Esophagus (tissue), 2 donors: ENCODE data around the gene DSC3. TPM values are rescaled to one million over a fixed set of nuclear protein-coding genes. Genes with fewer than 3 reads are reported as not detected.
"Not testable (repeated sequence)": the region's sequence is repeated elsewhere in the genome, so short reads cannot be mapped to it uniquely, and the experiment has no call there.

Experiments used
- H3K27ac ChIP-seq, 2 donors: one replicate each; pipeline ENCODE4 v1.5.1; 2013; ENCODE audit warnings: low read depth in 2 of 2, mild to moderate bottlenecking in 2 of 2, inconsistent platforms in 1 of 2, low read length in 1 of 2, moderate library complexity in 1 of 2
- H3K27me3 ChIP-seq, 2 donors: one replicate each; pipeline ENCODE4 v1.6.1; 2013; ENCODE audit warnings: low read length in 2 of 2, control low read depth in 1 of 2, mild to moderate bottlenecking in 1 of 2; ENCODE audit not compliant: insufficient read depth in 2 of 2, control insufficient read depth in 1 of 2
- H3K36me3 ChIP-seq, 2 donors: one replicate each; pipeline ENCODE4 v1.6.1; 2013; ENCODE audit warnings: low read length in 1 of 2; ENCODE audit not compliant: control insufficient read depth in 2 of 2, insufficient read depth in 2 of 2
- H3K4me1 ChIP-seq, 2 donors: one replicate each; pipeline ENCODE4 v1.6.1; 2013; ENCODE audit warnings: low read length in 1 of 2; ENCODE audit not compliant: control insufficient read depth in 2 of 2, insufficient read depth in 2 of 2
- H3K4me3 ChIP-seq, 2 donors: one replicate each; pipeline ENCODE4 v1.5.1; 2013; ENCODE audit warnings: low read length in 2 of 2, mild to moderate bottlenecking in 2 of 2, low read depth in 1 of 2, moderate library complexity in 1 of 2
- H3K9me3 ChIP-seq, 2 donors: one replicate each; pipeline ENCODE4 v1.6.1; 2013; ENCODE audit warnings: mild to moderate bottlenecking in 2 of 2, low read depth in 1 of 2, low read length in 1 of 2, moderate library complexity in 1 of 2; ENCODE audit not compliant: control insufficient read depth in 2 of 2, insufficient read depth in 1 of 2
- WGBS, 2 donors: extraction: QIAGEN DNeasy Blood & Tissue Kit; methylation state at CpG; one replicate each; pipeline ENCODE4 v1.1.7; 2013; 5-methylcytosine and 5-hydroxymethylcytosine counted together
- polyA plus RNA-seq, 2 donors: library from polyadenylated mRNA; stranded (reverse); fragments of 200-250 nt; gene quantifications; one replicate each; pipeline ENCODE4 v1.2.3, GENCODE V29; 2013
- donor health status: healthy with polysubstance abuse.
- donor health status: Bipolar disorder and iron deficiency.

Gene DSC3
- polyA plus RNA-seq, 2 donors = 41.7 to 70.9 TPM

DNA sequence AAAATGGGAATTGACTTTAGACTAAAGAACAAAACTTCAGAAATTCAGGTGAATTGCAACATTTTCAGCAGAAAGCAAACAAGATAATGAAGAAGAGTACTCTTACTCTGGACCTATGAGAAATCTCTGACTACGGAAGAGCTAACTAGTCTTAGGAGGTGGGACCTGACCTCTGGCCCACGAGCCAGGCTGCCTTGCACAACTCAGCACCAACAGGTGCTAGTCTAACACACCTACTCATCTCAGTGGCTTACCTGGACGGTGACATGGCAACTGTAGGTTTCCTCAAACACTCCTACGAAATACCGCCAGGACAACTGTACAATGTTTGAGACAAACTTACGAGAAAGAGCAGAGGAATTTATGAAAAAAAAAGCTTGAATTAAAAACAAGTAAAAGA lies 3.1 kb upstream of the DSC3 start:
- no peaks in the 10 kb centered on the region for H3K27me3 ChIP-seq
- WGBS, 2 donors = 76 to 90% methylated on average over 6 of the region's 6 CpGs
- H3K9me3 ChIP-seq = no peaks in the 10 kb centered on the region
- H3K4me1 ChIP-seq = peaks cover 2 to 3% of the 10 kb centered on the region in 2 donors
- no peak overlapping the region for H3K4me3 ChIP-seq
- H3K27ac ChIP-seq = no peak overlapping the region
- no peaks in the 10 kb centered on the region for H3K36me3 ChIP-seq

DNA sequence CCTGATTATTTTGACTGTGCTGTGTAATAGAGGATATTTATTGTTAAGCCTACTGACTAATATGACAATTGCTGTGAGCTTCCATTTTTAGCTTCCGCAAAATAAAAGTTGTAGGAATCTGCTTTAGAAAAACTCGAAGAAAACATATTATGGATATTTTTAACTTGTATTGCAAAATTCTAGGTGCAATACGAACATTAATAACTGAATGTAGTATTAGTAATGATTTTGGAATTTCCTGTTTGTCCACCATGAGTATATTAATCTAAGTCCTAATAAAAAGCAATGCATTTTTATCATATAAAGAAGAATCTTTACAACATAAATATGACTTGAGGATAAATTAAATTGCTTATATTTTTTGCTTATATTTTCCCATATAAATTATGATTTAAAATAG lies 2.4 kb upstream of the DSC3 start:
- Histone ChIP-seq H3K27ac (no peak overlapping the region), H3K36me3 (no peaks in the 10 kb centered on the region), H3K4me1 (peaks cover 2 to 3% of the 10 kb centered on the region in 2 donors), H3K4me3 (no peak overlapping the region), H3K9me3 (no peaks in the 10 kb centered on the region), H3K27me3 (no peaks in the 10 kb centered on the region)
- WGBS, 2 donors = 58 to 66% methylated on average over 3 of the region's 3 CpGs

DNA sequence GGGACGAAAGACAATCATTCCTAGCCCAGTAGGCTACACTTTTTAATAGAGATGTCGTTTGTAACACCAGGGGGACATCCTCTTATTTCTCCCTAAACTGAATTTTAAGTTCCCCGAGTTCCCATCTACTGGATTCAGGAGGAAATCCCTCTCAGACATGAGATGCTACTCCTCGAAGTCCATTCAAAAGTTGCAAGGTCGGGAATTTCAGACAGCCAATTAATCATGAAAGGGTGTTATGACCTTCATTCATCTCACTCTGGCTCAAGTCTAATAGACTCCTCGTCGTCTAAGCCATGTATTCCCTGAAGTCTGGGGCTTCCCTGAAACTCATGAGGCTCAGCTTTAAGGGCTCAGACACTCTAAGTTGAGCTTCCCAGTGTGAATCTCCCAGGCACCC lies 1.2 kb upstream of the DSC3 start:
- H3K36me3 ChIP-seq = no peaks in the 10 kb centered on the region
- H3K9me3 ChIP-seq = no peaks in the 10 kb centered on the region
- H3K4me1 ChIP-seq = peaks cover 0 to 3% of the 10 kb centered on the region in 2 donors
- 58 to 67% methylated on average over 7 of the region's 7 CpGs for WGBS, 2 donors
- no peak overlapping the region for H3K27ac ChIP-seq
- no peaks in the 10 kb centered on the region for H3K27me3 ChIP-seq
- no peak overlapping the region for H3K4me3 ChIP-seq

DNA sequence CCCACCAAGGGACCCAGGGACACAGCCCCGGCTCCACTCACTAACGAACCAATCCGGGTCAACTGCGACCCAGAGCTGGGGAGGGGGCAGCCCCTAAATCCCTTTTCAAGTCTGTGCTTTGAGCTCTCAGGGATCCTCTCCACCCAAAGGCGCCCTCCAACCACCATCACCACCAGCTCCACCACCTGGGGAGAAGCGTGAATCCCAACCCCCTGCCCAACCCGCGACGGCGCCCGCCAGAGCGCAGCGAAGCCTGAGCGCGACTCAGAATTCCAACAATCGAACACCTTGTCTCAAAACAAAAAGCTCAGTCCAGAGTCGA lies 497 bp downstream of the DSC3 start:
- 2 to 5% methylated on average over 17 of the region's 17 CpGs for WGBS, 2 donors
- Histone ChIP-seq H3K9me3 (no peaks in the 10 kb centered on the region), H3K27me3 (no peaks in the 10 kb centered on the region), H3K4me3 (peak overlapping the region; percentile 78 to 88), H3K27ac (peak overlapping the region; percentile 82 to 89), H3K36me3 (no peaks in the 10 kb centered on the region), H3K4me1 (peaks cover 0 to 3% of the 10 kb centered on the region in 2 donors)

DNA sequence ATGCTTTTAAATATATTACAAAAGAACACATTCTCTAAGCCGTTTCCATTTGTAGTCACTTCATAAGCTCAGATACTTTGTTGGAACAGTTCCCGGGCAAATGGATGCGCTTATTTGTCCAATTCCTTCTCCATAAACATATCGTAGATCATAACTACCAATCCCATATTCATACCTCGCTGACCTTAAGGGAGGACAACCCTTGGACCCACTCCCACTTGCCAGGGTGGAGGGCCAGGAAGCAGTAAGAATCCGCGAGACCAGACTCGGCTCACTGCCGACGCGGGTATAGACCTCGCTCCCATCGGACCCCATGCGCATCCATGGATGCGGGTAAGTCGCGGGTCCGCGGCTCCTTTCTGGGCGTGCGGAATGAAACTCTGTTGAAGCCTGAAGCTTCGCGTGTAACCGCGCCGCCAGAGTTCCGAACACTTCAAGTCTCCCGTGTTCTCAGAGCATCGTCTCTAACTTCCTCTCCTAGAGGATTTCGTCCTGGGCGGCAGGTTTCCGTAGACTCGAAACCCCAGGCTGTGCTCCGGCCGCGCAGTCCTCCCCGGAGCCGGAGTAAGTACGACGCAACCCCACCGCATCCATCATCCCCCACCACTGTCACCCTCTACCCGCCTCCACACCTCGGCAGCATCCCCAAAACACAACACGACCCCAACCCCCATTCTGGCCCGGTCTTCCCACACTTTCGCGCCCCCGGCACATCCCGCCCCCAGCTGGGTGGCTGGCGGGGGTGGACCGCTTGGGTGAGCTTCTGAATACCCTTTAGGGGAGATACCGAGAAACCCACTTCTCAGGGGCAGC lies 1.1 kb downstream of the DSC3 start:
- peaks cover 0 to 3% of the 10 kb centered on the region in 2 donors for H3K4me1 ChIP-seq
- 3 to 7% methylated on average over 52 of the region's 52 CpGs for WGBS, 2 donors
- H3K36me3 ChIP-seq = no peaks in the 10 kb centered on the region
- no peaks in the 10 kb centered on the region for H3K9me3 ChIP-seq
- H3K27ac ChIP-seq = peak overlapping the region; percentile 82 to 89
- H3K4me3 ChIP-seq = peak overlapping the region; percentile 78 to 88
- H3K27me3 ChIP-seq = no peaks in the 10 kb centered on the region

DNA sequence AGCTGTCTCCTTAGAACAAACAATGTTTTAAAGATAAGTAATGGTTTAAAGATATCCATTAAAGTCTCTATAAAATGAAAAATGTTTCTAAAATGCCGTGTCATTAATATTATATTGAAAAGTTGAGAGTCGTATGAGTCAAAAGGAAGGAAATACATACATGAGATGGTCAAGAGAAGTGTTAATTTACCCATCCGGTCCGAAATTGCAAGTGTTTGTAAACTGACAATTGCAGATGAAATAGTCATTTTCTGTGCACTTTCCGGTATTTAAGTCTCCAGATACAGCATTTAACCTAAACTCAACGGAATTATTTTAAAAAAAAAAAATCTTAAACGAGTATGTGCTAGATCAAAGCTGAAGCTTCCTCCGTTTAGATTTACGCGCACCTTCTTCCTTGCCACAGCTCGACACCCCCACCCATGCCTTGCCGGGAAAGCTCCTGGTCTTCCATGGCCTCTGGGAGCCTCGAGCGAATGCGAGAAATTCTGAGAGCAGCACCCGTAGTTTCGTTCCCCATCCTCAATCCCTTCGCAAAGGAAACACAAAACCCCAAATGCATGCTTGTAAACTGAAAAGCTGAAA lies 1.8 kb downstream of the DSC3 start:
- Histone ChIP-seq H3K27me3 (no peaks in the 10 kb centered on the region), H3K4me1 (no peaks in the 10 kb centered on the region), H3K9me3 (no peaks in the 10 kb centered on the region), H3K36me3 (no peaks in the 10 kb centered on the region), H3K27ac (peak overlapping the region; percentile 82 to 89), H3K4me3 (peak overlapping the region; percentile 78 to 88)
- 6 to 8% methylated on average over 18 of the region's 18 CpGs for WGBS, 2 donors

DNA sequence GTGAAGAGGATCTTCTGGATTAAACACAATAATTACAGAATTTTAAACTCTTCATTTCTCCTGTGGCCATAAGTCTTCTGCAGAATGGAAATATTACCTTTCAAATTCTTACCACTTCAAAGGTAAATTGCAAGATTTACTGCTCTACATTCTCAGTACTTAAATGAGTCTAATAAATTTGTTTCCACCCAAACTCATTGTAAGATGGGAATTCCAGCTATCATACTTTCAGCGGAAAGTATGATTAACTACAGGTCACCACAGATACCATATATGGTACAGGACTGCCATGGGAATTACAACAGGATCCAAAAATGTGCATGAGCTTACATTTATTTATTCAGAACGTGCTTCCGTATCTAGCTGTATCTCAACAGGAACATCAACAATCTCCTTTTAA lies 3.1 kb downstream of the DSC3 start:
- H3K4me1 ChIP-seq = no peaks in the 10 kb centered on the region
- H3K4me3 ChIP-seq = peak overlapping the region in 1 of 2 donors; percentile 42
- H3K36me3 ChIP-seq = no peaks in the 10 kb centered on the region

DNA sequence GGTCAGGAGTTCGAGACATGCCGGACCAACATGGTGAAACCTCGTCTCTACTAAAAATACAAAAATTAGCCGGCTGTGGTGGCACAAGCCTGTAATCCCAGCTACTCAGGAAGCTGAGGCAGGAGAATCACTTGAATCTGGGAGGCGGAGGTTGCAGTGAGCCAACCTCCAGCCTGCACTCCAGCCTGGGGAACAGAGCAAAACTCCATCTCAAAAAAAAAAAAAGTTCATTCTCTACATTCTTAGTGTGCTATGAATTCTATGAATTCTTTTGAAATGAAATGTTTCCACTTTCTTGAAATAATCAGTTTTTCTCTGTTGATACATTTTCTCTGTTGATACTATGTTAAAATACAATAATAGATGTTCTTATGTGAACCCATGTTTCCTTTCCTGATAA lies 4.9 kb downstream of the DSC3 start:
- 82 to 84% methylated on average over 5 of the region's 5 CpGs for WGBS, 2 donors
- not testable (repeated sequence) for H3K27ac ChIP-seq, H3K4me3 ChIP-seq, H3K9me3 ChIP-seq, H3K4me1 ChIP-seq, H3K27me3 ChIP-seq, H3K36me3 ChIP-seq

More for the DNA sequence above, 3.1 kb downstream of the DSC3 start:
- Histone ChIP-seq H3K27me3 (no peaks in the 10 kb centered on the region), H3K9me3 (no peaks in the 10 kb centered on the region), H3K27ac (no peak overlapping the region)
- 27 to 41% methylated on average over 3 of the region's 3 CpGs for WGBS, 2 donors

DNA sequence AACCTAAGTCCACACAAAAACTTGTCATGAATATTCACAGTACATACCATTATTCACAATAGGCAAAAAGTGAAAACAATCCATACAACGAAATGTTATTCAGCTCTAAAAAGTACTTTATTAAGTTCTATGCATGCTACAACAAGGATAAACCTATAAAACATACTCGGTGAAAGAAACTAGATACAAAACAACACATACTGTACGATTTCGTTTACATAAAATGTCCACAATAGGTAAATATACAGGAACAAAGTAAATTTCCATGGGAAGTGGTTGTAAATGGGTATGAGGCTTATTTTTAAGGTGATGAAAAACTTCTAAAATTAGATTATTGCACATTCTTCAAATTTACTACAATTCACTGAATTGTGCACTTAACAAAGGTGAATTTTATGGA lies 8.0 kb downstream of the DSC3 start:
- Histone ChIP-seq H3K4me3 (no peak overlapping the region), H3K4me1 (no peaks in the 10 kb centered on the region), H3K9me3 (peaks cover 0 to 3% of the 10 kb centered on the region in 2 donors), H3K27me3 (no peaks in the 10 kb centered on the region), H3K36me3 (no peaks in the 10 kb centered on the region), H3K27ac (no peak overlapping the region)
- WGBS, 2 donors = 55 to 75% methylated on average over 4 of the region's 4 CpGs
